Cerebellar cortex (tissue), 1 donor: ENCODE data around the gene ALDH1B1.
A peak's percentile ranks its signal among the peaks of the same experiment; 100 is the strongest.

Source experiments
- DNase-seq: peaks from one replicate; pipeline ENCODE4 v3.0.0-alpha.2; 2015; ENCODE audit warnings: low spot score

Gene ALDH1B1

DNA sequence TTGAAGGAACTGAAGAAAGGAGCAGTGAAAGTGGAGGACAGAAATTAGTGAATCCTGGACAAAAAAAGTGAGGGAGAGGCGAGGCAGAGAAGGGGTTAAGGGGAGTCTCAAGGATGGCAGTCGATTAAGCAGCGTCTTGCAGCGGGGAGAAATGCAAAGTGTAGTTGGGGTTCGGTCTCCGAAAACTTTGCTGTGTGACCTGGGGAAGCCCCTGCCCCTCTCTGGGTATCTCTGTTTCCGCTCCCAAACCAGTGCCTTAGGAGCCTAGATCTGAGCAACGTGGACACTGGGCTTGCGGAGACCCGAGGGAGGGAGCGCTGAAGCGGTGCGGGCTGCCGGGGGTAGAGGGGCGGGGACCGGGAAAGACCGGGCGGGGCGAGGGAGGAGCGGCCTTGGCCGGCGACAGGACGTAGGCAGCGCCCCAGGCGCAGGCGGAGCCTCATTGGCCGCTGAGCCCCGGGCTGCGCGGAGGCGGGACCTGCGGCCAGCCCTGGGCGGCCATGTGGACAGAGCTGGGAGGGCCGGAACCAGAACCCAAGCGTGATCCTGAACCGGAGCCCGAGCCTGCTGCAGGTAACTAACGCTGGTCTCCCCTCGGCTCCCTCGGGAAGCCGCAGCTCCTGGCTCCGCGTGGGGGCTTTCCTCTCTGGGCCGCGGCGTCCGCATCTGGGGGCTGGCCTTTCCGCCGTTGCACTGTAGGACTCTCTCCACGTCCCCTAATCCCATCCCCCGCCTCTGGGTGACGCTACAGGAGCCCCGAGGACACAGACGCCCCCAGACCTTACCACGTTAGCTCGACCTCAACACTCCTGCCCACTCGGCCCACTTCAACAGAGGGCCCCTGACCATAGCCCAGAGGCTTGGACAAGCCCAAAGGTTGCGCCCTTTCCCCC, at the start of gene ALDH1B1:
TSS of gene ALDH1B1 (plus strand) at position 468 of the 893 bp plus-strand sequence. CDS start 3,047 bp downstream, outside the sequence.
- DNase-seq: peak; percentile 77

DNA sequence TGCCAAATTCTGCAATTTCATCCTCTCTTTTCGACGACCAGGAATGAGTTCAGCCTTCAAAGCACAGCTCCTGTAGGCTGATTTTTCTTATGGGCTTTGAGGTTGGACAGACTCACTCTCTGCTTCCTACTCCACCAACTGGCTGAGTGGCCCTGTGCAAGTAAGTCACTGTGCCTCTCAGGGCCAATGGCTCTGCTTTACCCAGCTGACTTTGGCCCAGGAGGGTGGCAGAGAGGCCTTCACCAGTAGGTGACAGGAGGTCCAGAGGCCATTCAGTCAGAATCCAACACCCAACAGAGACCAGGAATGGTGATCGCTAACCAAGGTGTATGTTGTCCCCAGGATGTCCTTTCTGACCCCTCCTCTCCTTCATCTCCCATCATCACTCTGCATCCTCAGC, 49.5 kb upstream of the ALDH1B1 start:
- no peak for DNase-seq

DNA sequence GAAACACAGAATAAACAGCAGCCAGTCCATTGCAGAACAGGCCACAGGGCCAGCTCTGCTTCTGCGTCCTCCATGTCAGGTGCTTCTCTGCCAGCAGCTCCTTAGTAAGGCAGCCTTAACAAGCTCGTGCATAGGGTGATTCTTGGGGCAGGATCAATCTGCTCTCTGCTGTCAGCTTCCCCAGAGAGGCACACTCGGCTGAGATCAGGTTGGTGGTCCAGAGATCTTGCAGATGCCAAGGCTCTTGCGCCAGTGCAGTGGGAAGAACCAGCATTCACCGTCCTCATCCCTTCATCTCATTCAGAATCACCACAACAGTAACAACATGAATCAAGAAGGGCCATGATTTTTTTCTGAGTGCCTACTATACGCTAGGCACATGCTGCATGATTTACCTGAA, 49.0 kb upstream of the ALDH1B1 start:
- DNase-seq: no peak

DNA sequence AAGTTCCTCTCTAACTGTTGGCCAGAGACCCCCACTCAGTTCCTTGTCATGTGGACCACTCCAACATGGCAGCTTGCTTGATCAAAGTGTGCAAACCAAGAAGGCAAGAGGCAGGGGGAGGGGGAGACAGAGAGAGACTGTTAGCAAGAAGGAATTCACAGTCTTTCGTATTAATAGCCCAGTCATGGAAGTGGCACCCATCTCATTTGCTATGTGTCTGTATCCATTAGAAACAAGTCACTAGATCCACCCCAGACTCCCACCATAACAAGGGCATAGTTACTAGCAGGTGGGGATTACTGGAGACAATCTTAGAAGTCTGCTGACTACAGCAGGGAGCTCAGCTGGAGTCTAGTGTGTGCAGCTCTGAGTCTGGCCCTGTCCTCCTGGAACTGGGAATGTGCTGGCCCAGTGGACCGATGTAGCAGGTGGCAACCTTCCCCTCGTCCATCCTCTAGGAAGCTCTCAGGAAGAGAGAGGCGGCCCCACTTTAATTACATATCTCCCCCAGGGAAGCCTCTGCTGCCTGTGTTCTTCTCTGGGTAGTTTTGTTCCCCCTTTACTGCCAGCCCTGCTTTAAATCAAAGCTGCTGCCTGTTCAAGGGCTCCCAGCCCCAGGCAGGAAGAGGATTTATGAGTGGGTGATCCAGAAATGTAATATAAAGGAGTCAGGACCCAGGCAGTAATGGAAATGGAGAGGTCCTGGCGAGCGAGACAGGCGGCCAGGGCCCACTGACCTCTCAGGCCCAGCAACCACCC, 47.8 kb upstream of the ALDH1B1 start:
- no peak for DNase-seq

DNA sequence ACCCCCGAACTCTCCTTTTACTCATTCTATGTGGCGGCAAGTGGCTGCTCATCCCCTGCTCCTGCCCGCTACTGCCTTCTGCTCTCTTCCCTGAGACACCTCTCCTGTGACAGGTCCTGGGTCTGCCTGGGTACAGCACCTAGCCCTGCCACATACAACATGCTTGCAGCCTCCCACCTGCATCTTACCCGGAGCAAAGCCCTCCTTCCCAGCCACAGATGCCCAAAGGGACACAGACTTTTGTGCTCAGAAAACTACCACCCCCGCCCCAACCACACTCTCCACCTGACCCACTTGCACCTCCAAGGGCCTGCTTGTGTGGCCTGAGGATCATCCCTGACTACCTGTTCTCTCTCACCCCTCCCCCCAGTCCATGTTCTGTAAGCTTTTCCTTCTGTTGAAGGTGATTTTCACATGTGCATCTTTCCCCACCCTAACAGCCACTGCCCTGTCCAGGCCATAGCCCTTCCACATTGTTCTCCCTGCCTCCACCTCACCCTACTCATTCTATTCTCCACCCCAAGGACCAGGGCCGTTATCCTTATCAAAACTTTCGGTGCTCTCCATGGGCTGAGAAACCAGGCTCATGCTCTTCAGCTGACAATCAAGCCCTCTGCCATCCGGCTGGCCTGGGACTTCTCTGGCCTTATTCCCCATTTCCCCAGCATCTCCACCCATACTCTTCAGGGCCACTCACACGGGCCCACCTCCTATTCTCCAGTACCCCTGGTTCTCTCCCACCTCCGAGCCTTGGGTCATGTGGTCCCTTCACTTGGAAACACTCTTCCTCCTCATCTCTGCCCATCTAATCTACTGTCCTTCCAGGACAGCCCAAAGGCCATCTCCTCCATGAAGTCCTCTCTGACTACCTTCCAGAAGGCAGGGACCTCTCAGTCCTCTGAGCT, 46.4 kb upstream of the ALDH1B1 start:
- no peak for DNase-seq

DNA sequence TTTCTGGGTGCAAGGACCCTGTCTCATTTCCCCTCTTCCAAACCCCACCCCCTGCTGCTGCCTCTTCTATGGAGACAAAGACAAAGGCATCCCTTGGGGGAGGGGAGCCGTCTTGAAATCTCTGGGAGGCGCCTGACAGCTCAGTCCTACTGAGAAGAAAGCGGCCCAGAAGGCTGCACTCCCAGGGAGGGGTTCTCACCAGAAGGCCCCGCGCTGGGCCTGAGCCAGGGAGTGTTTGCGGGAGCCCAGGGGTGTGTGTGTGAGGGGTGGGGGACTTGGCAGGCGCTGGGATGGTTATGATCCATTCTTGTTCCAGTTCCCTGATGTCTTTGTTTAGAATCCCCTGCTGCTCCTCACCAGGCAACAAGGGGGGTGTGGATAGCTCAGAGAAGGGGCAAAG, 45.7 kb upstream of the ALDH1B1 start:
- DNase-seq: no peak

DNA sequence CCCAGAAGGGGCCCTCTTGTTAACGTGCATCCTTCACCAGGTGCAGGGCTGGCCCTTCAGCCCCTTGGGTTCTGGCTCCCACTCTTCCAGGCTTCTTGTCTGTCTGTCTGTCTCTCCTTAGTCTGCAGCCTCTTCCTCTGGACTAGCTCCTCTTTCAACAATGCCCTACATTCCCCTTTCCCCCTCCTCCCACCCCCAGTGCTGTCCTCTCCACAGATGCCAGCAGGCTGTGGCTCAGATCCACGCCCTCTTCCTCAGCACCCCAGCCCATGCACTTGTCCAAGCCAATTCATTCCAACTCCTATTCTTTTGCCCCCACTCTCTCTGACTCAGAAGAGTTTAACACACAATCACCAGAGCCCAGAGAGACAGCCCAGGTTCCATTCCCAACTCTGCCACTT, 45.2 kb upstream of the ALDH1B1 start:
- no peak for DNase-seq

DNA sequence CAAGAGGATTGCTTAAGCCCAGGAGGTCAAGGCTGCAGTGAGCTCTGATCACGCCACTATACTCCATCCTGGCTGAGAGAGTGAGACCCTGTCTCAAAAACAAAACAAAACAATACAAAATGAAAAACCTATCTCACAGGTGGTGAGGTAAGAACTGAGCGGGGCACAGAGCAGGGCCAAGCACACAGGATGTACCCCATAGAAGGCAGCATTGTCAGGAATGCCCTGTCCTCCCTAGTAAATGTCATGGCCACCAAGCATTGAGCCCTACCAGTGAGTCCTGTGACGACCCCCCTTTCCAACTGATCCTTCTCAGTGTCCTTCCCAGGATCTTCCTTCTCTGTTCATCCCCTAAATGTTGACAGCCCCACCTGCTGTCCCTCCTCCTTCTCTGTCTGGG, 44.6 kb upstream of the ALDH1B1 start:
- no peak for DNase-seq

DNA sequence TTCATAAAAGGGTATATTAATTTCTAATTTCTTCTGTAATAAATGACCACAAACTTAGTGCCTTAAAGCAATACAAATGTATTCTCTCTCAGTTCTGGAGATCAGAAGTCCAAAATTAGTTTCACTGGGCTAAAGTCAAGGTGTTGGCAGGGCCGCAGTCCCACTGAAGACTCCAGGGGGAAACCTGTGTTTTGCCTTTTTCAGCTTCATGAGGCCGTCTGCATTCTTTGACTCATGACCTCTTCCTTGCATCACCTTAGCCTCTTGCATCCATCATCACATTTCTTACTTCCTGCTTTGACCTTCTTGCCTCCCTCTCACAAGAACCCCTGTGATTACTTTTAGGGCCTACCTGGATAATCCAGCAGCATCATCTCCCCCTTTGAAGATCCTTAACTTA, 42.0 kb upstream of the ALDH1B1 start:
- DNase-seq: no peak

DNA sequence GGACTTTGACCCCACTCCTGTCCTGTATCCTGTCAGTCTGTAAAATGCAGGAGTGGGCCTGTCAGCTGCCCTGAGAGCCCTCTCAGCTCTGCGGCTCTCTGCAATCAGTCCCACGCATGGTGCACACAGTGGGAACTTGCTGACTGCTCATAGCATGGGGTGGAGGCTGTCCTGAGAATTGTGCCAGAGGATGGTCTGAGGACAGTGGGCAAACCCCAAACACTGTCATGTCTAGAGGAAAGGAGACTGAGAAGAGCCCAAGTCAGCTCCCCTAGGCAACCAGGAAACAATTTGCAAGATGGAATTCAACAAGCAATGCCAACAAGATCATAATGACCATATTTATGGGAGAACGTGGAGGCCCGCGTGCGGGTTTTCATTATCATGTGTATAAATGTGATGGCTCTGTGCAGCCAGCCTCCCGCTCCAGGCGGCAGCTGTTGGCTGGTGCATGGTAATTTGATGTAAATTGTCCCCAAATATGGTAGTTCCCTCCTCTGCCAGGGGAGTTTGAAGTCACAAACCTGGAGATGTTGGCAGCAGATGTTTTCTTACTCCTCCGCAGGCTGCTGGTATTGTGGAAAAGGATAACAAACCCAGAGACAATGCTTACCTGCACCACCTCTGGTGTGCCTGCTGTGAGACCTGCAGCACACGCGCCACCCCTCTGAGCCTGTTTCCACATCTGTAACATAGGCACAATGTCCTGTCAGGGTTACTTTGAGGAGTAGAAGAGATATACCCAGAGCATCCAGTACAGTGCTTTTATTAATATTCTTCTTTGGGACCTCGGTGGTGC, 39.8 kb upstream of the ALDH1B1 start:
- DNase-seq: no peak

DNA sequence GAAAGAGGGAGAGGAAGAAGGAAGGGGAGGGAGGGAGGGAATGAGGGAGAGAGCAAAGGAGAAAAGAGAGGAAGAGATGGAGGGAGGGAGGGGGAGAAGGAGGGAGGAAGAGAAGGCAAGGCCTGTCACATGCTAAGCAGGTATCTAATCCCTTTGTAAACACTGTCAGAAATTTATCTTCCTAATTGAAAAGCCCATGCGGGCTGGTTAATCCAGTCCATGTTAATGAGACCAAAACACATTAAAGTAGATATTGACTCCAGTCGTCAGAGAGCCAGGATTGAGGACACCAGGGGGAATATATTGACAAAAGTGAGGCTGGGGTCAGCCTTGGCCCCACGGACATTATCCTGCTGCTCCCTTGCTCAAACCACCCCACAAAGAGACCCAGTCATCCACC, 37.4 kb upstream of the ALDH1B1 start:
- no peak for DNase-seq

DNA sequence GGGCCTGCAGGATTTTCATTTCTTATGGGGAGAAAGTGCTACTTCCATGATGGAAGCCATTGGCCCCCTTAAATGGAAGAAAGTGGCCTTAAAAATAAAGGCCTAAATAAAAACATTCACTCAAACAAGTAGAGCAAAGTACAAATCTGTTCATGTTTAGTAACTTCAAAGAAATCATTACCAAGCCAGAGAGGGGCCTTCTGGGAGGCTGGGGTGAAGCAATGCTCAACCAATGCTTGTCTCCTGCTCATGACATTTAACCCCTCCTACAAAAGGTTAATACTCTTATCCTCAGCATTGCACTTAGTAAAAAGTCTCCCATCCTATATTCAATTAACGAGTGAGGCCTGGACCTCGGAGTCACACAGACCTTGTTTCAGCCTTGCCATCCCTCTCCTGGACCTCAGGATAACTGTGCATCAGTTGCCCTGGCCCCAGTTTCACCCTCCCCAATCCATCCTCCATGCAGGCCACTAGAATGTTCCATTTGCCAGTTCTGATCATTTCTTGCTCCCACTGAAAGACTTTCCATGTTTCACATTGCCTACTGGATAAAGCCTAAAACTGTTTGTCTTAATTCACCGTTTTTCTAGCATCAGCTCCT, 36.9 kb upstream of the ALDH1B1 start:
- DNase-seq: no peak

DNA sequence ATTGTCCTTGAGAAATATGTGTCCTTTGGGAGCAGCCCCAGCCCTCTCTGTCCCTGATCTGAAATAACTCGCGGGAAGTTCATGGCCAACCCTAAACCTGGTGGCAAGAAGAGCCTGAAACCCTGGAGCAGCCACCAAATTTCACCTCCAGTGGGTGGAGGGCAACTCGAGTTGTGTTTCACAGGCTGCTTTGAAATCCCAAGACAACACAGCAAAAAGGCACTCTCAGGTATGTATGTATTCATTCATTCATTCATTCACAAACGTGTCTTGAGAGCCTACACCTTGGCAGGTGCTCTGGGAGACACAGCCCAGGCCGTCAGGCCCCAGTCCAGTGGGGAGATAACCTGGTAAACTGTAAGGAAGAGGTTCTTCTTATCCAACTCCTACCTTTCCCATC, 35.7 kb upstream of the ALDH1B1 start:
- DNase-seq: no peak

DNA sequence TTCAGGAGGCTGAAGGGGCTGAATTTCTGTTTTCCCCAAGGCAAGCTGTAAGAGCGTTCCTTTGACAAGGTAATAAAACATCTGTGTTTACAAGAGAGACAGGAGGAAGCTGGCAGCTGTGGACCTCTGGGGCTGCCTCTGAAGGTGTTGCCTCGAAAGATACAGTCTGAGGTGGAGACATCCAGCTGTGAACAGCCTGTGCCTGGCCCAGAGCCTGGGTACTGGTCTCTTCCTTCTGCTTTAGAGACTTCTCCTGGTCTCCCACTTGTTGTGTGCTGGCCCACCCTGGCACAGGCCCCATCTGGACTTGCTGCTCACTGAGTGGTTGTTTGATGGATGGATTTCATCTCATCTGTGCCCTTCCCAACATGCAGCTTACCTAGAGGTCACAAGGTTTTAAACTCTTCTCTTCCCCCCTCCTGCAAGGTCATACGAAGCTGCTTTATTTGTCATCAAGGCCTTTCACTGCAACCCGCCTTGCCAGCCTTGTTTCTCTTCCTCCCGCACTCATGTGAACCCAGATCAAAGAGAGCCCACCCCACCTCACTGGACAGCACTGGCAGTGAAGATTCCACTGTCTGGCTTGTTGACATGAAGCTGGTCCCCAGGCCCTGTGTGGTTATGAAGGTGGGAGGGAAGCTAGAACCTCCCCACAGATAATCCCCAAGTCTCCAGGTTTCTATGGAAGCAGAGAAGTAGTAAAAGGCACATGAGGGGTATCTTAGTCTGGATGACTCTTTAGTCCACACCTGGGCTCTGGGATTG, 35.0 kb upstream of the ALDH1B1 start:
- no peak for DNase-seq

DNA sequence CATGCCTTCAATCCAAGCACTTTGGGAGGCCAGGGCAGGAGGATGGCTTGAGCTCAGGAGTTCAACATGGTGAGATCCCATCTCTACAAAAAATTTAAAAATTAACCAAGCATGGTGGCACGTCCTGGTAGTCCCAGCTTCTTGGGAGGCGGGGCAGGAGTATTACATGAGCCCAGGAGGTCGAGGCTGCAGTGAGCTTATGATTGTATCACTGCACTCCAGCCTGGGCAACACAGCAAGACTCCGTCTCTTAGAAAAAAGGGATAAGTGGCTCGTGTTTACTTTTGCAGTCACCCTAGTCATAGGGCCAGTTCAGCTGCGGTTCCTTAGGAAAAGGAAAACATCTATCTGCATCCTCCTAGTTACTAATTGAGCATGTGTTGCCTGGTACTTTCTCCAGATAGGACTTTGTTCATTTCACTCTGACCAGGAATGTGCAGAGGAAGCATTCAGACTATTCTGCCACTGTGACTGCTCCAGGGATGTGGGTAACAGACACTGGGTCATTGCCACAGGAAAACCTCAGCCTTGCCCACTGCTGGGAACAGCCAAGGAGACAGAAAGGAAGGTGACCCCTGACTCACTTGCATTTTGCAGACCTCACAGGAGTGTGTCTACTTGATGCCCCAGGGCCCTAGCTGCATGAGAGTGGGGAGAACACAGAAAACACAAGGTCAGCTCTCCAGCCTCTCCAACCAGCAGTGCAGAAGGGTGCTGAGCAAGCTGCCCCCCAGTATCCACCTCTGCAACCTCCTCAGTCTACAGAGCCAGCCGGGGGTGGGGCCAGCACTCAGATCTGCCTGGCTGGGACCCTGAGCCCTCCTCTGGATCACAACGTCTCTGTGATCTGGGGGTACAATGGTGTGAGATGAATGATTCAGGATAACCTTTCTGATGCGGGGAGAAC, 33.9 kb upstream of the ALDH1B1 start:
- no peak for DNase-seq

DNA sequence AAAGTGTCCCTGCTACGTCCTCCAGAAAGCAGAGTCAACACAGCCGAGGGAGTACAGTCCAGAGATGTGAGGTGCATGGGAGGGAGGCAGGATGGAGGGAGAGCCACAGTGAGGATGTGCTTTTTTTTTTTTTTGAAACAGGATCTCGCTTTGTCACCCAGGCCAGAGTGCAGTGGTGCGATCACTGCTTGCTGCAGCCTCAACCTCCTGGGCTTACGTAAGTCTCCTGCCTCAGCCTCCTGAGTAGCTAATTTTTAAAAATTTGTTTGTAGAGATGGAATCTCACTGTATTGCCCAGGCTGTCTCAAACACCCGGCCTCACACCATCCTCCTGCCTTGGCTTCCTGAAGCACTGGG, 33.2 kb upstream of the ALDH1B1 start:
- no peak for DNase-seq

DNA sequence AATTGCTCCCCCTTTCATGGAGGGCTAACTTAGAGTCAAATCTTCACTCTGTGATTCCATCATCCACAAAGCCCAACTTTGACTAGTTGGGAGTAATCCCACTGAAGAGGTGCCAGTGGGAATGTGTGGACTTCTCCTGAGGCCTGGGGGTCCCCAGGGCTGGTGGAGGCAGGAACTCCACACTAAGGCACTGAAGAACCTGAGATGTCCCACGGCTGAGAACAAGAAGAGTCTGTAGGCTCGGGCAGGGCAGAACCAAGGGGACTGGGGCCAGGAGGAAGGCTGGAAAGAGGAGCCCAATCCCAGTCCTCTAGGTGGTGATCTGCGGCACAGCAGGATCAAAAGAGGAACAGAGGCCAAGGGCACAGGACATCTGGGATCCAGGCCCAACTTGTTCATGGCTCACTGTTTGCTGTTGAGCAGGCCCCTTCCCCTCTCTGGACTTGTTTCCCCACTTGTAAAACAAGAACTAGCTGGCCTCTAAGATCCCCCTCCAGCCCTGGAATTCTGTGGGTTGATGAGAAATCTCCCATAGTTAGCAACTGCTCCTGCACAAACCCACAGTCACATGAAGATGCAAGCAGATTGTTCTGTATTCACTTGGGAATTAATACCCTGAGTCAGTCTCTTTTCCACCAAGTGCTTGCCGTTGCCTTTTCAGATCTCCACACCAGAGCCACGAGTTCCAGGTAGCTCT, 32.7 kb upstream of the ALDH1B1 start:
- DNase-seq: no peak

DNA sequence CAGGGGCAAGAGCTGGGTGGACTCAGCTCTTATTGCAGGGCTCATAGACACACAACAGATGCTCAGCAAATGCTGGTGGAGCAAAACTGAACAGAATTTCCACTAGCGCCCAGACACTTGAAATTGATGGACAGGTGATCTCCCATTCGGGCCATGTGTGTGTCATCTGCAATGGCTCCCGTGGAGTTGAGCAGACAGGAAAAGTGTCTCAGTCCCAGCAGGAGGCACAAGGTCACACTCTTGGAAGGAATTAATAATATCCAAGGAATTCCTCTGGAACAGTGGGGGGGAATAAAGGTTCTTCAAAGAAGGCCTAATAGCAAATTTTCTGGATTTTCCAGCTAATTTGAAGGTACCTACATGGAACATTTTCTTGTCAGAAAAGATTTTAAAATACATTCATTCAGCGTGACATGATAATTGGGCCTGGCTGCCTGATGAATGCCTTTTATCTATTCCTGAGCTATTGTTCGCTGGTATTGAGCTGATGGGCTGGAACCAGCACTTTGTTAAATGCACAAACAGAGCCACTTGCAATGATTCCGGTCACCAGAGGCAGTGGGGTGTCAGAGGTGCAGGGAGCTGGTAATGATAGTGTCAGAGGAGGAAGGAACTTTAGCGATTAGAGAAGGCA, 31.5 kb upstream of the ALDH1B1 start:
- DNase-seq: no peak
